Measurements from ENCODE around the gene MTM1.

Gene MTM1

GRCh38 chrX:150694738-150695410 is 126.5 kb downstream of the MTM1 start:
- TF ChIP-seq JUND (IDR thresholded peaks at IDR 0.05; ENCODE audit: low read depth) = no peak
- in situ Hi-C loops (cut with HindIII; ENCODE audit: low pct_unique_long_range_greater_than_20kb, low sequenced_read_pairs) = no loop called here
- no peak for DNase-seq (ENCODE audit: low read depth in 1 of 2, low spot score in 1 of 2)

GRCh38 chrX:150696331-150696730 is 127.9 kb downstream of the MTM1 start:
- no peak for TF ChIP-seq JUND (IDR thresholded peaks at IDR 0.05; ENCODE audit: low read depth)
- DNase-seq (ENCODE audit: low read depth in 1 of 2, low spot score in 1 of 2) = peak in 1 of 2 experiments; percentile 83
- in situ Hi-C loops (cut with HindIII; ENCODE audit: low pct_unique_long_range_greater_than_20kb, low sequenced_read_pairs) = no loop called here

GRCh38 chrX:150696866-150697265 is 128.4 kb downstream of the MTM1 start:
- in situ Hi-C loops (cut with HindIII; ENCODE audit: low pct_unique_long_range_greater_than_20kb, low sequenced_read_pairs) = no loop called here
- no peak for TF ChIP-seq JUND (IDR thresholded peaks at IDR 0.05; ENCODE audit: low read depth)
- no peak for DNase-seq (ENCODE audit: low read depth in 1 of 2, low spot score in 1 of 2)

GRCh38 chrX:150697641-150698040 is 129.2 kb downstream of the MTM1 start:
- in situ Hi-C loops (cut with HindIII; ENCODE audit: low pct_unique_long_range_greater_than_20kb, low sequenced_read_pairs) = no loop called here
- no peak for TF ChIP-seq JUND (IDR thresholded peaks at IDR 0.05; ENCODE audit: low read depth)
- no peak for DNase-seq (ENCODE audit: low read depth in 1 of 2, low spot score in 1 of 2)

GRCh38 chrX:150698981-150699380 is 130.6 kb downstream of the MTM1 start:
- TF ChIP-seq JUND (IDR thresholded peaks at IDR 0.05; ENCODE audit: low read depth) = no peak
- no peak for DNase-seq (ENCODE audit: low read depth in 1 of 2, low spot score in 1 of 2)
- in situ Hi-C loops (cut with HindIII; ENCODE audit: low pct_unique_long_range_greater_than_20kb, low sequenced_read_pairs) = no loop called here

- in situ Hi-C loops (cut with HindIII; ENCODE audit: low pct_unique_long_range_greater_than_20kb, low sequenced_read_pairs) = no loop called here
- DNase-seq (ENCODE audit: low read depth in 1 of 2, low spot score in 1 of 2) = no peak
- no peak for TF ChIP-seq JUND (IDR thresholded peaks at IDR 0.05; ENCODE audit: low read depth)
Measured at GRCh38 chrX:150700107-150700506, 131.7 kb downstream of the MTM1 start.

- in situ Hi-C loops (cut with HindIII; ENCODE audit: low pct_unique_long_range_greater_than_20kb, low sequenced_read_pairs) = no loop called here
- DNase-seq (ENCODE audit: low read depth in 1 of 2, low spot score in 1 of 2) = no peak
- no peak for TF ChIP-seq JUND (IDR thresholded peaks at IDR 0.05; ENCODE audit: low read depth)
Measured at GRCh38 chrX:150701377-150701776, 133.0 kb downstream of the MTM1 start.

GRCh38 chrX:150702966-150703694 is 134.7 kb downstream of the MTM1 start:
- in situ Hi-C loops (cut with HindIII; ENCODE audit: low pct_unique_long_range_greater_than_20kb, low sequenced_read_pairs) = no loop called here
- no peak for TF ChIP-seq JUND (IDR thresholded peaks at IDR 0.05; ENCODE audit: low read depth)
- DNase-seq (ENCODE audit: low read depth in 1 of 2, low spot score in 1 of 2) = no peak

GRCh38 chrX:150703695-150703974 is 135.2 kb downstream of the MTM1 start:
- in situ Hi-C loops (cut with HindIII; ENCODE audit: low pct_unique_long_range_greater_than_20kb, low sequenced_read_pairs) = no loop called here
- no peak for DNase-seq (ENCODE audit: low read depth in 1 of 2, low spot score in 1 of 2)

GRCh38 chrX:150704030-150704613 is 135.7 kb downstream of the MTM1 start:
- in situ Hi-C loops (cut with HindIII; ENCODE audit: low pct_unique_long_range_greater_than_20kb, low sequenced_read_pairs) = no loop called here
- no peak for TF ChIP-seq JUND (IDR thresholded peaks at IDR 0.05; ENCODE audit: low read depth)
- DNase-seq (ENCODE audit: low read depth in 1 of 2, low spot score in 1 of 2) = no peak

More at GRCh38 chrX:150703695-150703974, 135.2 kb downstream of the MTM1 start:
- no peak for TF ChIP-seq JUND (IDR thresholded peaks at IDR 0.05; ENCODE audit: low read depth)

- in situ Hi-C loops (cut with HindIII; ENCODE audit: low pct_unique_long_range_greater_than_20kb, low sequenced_read_pairs) = no loop called here
- TF ChIP-seq JUND (IDR thresholded peaks at IDR 0.05; ENCODE audit: low read depth) = no peak
- DNase-seq (ENCODE audit: low read depth in 1 of 2, low spot score in 1 of 2) = no peak
Measured at GRCh38 chrX:150712619-150713018, 144.2 kb downstream of the MTM1 start.

- no peak for DNase-seq (ENCODE audit: low read depth in 1 of 2, low spot score in 1 of 2)
- in situ Hi-C loops (cut with HindIII; ENCODE audit: low pct_unique_long_range_greater_than_20kb, low sequenced_read_pairs) = no loop called here
- TF ChIP-seq JUND (IDR thresholded peaks at IDR 0.05; ENCODE audit: low read depth) = no peak
Measured at GRCh38 chrX:150715184-150715583, 146.8 kb downstream of the MTM1 start.

GRCh38 chrX:150719621-150720020 is 151.2 kb downstream of the MTM1 start:
- in situ Hi-C loops (cut with HindIII; ENCODE audit: low pct_unique_long_range_greater_than_20kb, low sequenced_read_pairs) = no loop called here
- TF ChIP-seq JUND (IDR thresholded peaks at IDR 0.05; ENCODE audit: low read depth) = no peak

More at GRCh38 chrX:150719621-150720020, 151.2 kb downstream of the MTM1 start:
- no peak for DNase-seq (ENCODE audit: low read depth in 1 of 2, low spot score in 1 of 2)
